Daoy (cell line): ENCODE data around the gene EVI2A. TPM values are rescaled to one million over a fixed set of nuclear protein-coding genes. Genes with fewer than 3 reads are reported as not detected.
"Not testable (repeated sequence)": the region's sequence is repeated elsewhere in the genome, so short reads cannot be mapped to it uniquely, and the experiment has no call there.

Experiments used
- DNase-seq: peaks from one replicate; pipeline ENCODE4 v3.0.0-alpha.2; 2015; ENCODE audit warnings: low read depth
- total RNA-seq: library from RNA; depleted of rRNA; stranded (reverse); fragments of >200 nt; shearing (Covaris generic); gene quantifications from 2 replicates; pipeline ENCODE4 v1.2.3, GENCODE V29; 2014; rRNA removed

Gene EVI2A, protein sequence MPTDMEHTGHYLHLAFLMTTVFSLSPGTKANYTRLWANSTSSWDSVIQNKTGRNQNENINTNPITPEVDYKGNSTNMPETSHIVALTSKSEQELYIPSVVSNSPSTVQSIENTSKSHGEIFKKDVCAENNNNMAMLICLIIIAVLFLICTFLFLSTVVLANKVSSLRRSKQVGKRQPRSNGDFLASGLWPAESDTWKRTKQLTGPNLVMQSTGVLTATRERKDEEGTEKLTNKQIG
- 0.63 and 4.0 TPM in 2 replicates for total RNA-seq

DNA sequence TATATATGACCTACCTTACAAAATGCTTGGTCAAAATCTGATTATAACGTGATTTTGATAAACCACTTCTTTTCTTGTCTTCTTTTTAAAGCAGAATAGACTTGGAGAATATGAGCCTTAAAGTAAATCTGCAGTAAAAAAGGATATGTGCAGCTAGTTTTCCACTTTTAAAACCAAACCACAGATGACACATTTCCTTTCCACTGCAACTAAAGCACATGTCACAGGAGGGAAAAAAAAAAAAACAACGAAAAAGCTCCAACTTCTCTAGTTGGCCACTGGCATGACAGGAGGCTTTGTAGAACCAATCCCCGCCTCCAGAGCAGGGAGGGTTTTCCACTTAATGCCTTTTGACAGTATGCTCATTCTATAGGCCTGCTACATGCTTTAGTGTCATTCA is at the start of gene EVI2A:
TSS of gene EVI2A (minus strand) at position 142 of the 400 bp plus-strand sequence. CDS start 2,609 bp downstream, outside the sequence.
- DNase-seq, result peak; percentile 84

DNA sequence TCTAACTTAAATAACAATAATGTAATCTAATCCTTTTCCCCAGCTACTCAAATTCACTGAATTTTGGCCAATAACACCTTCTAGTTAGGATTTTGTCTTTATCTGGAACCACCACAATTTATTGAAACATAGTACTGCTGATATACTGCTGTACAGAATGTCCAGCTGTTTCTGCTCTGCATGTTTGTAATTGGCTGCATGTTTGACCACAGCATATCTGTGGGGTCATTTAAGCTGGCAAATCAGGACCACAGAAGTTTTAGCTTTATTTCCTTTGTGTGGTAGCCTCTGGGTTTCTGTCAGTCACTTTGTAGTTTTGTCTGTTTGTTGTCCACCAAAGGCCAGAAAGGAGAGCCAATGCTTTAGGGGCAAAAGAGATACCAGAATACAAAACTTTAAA is 47.8 kb upstream of the EVI2A start:
- DNase-seq, result no peak

DNA sequence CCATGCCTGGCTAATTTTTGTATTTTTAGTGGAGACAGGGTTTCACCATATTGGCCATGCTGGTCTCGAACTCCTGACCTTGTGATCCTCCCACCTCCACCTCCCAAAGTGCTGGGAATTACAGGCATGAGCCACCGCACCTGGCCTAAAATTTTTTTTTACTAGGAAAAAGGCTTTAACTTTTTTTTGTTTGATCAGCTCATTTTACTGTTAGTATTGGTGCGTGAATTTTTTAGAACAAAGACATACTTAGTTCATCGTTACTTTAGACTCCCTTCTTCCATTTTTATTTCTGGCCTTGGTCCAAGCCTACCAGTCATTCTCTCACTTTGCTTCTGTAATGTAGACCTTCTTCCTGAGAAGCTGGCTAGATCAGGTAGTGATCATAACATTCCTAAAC is 44.7 kb upstream of the EVI2A start:
- DNase-seq, result no peak

- no peak for DNase-seq
Observed at GRCh38 chr17:31364012-31364411, 42.6 kb upstream of the EVI2A start.

- no peak for DNase-seq
Observed at GRCh38 chr17:31357839-31358394, 36.5 kb upstream of the EVI2A start.

DNA sequence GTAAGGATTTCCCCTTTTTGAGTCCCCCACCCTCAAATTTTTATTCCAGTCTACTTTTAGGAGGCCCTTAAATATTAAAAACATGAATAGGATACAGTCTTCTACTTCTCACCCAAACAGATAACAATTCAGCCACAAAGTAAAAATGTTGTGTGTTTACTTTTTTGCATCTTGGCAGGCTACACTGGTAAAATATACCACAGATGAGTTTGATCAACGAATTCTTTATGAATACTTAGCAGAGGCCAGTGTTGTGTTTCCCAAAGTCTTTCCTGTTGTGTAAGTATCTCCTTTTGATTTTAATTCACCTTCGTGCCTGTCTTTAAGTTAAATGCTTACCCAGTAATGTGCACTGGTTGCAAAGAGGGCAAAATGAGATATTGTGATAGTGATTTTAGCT is 35.7 kb upstream of the EVI2A start:
- DNase-seq, result no peak

GRCh38 chr17:31355935-31356334 is 34.5 kb upstream of the EVI2A start:
- no peak for DNase-seq

DNA sequence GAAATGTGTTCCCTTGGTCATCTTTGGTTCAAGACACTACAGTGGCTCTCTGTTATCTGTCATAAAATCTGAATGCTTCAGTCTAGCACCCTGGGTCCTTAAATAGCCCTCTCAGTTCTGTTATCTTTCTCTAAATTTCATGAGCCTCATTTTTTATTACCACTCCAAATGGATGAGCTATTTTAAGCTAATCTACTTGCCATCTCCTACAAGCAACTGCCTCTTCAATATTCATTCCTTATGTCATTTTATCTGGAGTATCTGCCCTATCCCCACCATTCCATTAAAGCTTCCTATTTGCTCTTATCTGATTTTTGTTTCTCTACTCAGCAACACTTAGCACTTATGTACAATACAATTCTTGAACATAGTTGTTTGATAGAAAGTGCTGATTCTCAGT is 28.0 kb upstream of the EVI2A start:
- no peak for DNase-seq

DNA sequence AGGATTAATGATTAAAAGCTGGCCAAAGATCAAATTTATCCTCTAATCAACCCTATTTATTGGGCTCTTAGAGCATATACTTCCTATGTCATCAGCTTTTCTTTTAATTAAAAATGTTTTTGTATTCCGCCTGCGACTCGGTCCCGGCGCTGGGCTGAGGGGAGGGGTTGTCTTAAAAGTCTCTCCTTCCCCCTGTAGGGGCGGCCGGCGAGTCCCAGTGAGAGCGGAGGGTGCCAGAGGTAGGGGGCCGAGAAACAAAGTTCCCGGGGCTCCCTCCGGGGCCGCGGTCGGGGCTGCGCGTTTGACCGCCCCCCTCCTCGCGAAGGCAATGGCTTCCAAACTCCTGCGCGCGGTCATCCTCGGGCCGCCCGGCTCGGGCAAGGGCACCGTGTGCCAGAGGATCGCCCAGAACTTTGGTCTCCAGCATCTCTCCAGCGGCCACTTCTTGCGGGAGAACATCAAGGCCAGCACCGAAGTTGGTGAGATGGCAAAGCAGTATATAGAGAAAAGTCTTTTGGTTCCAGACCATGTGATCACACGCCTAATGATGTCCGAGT is 23.8 kb upstream of the EVI2A start:
- not testable (repeated sequence) for DNase-seq

- peak; percentile 73 for DNase-seq
Observed at GRCh38 chr17:31339906-31340661, 18.7 kb upstream of the EVI2A start.

- DNase-seq, result no peak
Observed at GRCh38 chr17:31329221-31329620, 7.8 kb upstream of the EVI2A start.

DNA sequence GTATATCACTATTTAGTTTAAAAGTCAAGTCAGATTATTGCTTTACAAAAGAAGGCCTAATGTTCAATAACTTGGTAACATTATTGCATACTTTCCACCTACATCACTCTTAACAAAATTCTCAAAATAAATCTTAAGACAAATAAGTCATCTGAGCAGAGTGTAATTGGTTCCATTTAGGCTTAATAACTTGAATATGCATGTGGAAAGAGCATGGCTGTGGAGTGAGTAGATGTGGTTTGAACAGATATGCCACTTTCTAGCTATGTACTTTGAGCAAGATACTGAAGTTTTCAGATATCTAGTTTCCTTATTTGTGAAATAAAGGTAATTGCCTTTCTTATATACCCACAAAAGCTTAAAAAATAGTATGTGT is 6.7 kb upstream of the EVI2A start:
- DNase-seq, result peak; percentile 25

DNA sequence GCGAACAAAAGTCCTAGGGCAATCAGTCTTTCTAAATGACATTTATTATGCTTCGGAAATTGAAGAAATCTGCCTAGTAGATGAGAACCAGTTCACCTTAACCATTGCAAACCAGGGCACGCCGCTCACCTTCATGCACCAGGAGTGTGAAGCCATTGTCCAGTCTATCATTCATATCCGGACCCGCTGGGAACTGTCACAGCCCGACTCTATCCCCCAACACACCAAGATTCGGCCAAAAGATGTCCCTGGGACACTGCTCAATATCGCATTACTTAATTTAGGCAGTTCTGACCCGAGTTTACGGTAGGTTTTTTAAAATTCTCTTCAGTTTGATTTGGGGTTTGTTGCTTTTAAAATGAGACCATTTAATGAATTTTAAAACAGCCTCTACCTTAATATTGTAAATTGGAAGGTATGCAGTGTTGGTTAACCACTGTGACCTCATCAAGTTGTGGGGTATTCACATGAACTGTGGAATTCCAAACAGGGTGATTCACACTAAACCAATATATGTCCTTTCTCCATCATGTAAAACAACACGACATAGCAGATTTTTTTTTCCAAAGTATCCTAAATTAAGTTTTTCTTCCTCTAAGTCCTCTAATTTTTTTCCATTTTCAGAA is 6.2 kb upstream of the EVI2A start:
- peak; percentile 88 for DNase-seq

GRCh38 chr17:31323551-31323950 is 2.1 kb upstream of the EVI2A start:
- no peak for DNase-seq

DNA sequence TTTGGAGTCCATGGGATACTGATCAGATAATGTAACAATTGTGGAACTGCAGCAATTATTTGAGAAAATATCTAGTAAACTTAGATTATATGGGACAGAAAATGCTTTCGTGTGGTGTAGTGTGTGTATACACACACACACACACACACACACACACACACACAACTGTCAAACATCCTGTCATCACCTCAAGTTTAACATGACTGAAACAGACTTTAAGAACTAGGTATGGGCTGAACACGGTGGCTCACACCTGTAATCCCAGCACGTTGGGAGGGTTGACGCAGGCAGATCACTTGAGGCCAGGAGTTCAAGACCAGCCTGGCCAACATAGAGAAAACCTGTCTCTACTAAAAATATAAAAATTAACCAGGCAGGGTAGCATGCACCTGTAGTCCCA is 544 bp upstream of the EVI2A start:
- DNase-seq, result no peak

DNA sequence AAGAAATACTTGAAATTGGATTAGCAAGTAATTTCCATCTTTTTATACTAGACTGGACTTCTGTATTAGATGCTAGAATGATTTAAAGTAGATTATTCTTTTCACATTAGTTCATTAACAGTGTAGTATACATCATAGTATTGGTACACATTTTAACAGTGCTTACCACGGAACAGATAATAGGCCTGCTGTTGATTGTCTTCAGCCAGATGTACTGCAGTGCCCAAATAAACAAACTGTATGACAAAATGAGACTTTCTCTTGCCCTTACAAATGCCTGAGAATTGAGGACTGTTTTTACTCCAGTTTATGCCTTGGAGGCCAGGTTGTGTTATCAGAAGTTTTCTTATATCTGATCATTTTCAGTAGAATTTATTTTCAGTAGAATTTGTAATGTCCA is 631 bp downstream of the EVI2A start:
- peak; percentile 7 for DNase-seq

GRCh38 chr17:31320241-31320640 is 1.2 kb downstream of the EVI2A start:
- no peak for DNase-seq

DNA sequence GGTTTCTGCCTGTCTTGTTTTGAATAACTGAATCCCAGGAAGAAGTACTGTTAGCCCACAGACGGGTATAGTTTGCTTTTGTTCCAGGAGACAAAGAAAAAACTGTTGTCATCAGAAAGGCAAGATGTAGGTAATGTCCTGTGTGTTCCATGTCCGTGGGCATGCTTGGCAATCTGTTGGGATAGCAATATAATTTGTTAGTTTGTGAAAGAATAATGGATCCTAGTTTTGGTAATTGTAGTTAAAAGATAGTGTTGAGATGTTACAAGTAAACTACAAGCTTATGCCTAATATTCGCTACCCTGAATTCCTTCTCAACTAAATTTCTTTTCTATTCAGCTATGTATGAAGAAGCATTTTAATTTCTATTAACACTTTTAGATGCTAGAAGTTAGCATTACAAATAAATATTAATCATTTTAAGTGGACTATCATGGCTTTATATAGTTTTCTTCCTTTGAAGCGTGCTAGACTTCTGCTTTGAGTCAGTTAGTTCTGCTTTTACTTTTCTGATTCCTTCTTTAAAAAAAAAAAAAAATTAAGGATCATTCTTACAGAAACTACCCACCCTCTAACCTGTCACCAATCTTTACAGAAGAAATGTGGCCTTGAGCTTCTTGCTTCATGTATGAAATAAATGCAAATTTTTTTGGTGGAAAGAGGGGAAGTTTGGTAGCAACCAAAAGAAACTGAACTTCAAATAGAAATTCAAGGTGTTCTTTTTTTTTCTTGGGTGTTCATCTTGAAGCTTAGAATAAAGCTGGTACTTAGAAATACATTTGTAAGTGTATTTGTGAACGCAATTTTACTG is 2.4 kb downstream of the EVI2A start:
- no peak for DNase-seq

- peak; percentile 81 for DNase-seq
Observed at GRCh38 chr17:31318298-31318801, 3.1 kb downstream of the EVI2A start.

- no peak for DNase-seq
Observed at GRCh38 chr17:31314782-31315100, 6.7 kb downstream of the EVI2A start.

- DNase-seq, result peak; percentile 45
Observed at GRCh38 chr17:31313982-31314781, 7.2 kb downstream of the EVI2A start, which contains the start of gene EVI2B. Gene EVI2B (minus strand): TSS chr17:31314054. CDS start chr17:31305609, 8,445 bp downstream.
